ENCODE results near the gene THRA.

The THRA gene, protein sequence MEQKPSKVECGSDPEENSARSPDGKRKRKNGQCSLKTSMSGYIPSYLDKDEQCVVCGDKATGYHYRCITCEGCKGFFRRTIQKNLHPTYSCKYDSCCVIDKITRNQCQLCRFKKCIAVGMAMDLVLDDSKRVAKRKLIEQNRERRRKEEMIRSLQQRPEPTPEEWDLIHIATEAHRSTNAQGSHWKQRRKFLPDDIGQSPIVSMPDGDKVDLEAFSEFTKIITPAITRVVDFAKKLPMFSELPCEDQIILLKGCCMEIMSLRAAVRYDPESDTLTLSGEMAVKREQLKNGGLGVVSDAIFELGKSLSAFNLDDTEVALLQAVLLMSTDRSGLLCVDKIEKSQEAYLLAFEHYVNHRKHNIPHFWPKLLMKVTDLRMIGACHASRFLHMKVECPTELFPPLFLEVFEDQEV

DNA sequence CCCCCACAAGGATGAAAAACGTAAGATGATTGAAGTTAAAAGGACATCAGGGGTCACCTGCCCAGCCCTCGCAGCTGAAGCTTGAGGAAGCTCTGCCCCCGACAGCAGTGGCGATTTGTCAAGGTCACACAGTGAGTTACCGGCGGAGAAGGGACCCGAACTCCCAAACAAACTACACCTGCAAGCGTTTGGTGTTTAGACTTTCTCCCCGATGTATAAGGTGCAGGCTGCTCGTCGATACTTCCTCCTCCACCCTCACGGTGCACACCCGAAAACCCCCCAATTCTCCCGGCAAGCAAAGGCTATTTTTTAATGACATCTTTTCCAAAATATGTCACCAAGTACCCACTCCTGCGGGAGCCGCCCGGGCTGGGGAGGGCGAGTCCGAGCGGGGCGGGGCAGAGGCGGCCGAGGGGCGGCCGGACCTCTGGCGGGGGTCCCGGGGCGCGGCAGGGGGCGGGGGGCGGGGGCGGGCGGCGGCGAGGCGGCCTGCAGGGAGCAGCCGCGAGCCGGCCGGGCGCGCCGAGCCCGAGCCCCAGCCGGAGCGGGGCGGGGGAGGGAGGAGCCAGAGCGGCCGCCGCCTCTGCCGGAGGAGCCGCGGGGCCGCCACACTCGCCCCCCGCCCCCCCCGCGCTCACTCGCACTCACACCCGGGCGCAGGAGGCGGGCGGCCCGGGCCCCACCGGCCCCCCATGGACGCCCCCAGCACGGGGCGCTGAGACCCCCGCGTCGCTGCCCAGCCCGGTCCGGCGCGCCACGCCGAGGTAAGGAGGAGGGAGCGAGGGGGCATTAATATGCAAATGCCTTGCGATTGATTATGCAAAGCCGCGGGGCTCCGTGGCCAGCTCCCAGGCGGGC lies at the start of gene THRA:
THRA (plus strand) TSS at position 637 of the 858 bp plus-strand sequence. CDS start 11,524 bp downstream, outside the sequence.
- peak; percentile 74 for DNase-seq

DNA sequence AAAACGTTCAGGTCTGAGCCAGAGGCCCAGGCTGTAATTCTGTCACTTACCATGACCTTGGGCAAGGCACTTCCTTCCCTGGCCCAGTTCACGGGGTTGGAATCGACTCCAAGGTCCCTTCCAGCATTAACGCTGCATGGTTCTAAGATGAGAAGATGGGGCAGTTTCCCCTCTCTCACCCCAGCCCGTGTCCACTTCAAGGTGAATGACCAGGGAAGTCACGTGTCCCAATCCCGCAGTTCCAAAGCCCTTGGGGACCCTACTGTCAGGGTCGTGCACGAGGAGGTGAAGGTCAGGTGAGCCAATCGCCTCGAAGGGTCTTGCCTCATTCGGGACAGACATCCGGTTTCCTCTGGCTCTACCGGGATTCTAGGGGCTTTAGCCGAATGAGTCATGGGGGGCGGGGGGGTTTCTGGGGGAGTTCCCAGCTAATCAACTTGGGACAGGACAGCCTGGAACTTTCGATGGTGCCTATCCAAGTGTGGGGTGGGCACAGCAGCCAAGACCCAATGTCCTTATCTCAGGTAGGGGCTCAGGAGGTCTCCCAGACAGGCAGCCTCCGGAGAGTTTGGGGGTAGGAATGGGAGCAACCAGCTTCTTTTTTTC lies 48.3 kb upstream of the THRA start:
- no peak for DNase-seq

DNA sequence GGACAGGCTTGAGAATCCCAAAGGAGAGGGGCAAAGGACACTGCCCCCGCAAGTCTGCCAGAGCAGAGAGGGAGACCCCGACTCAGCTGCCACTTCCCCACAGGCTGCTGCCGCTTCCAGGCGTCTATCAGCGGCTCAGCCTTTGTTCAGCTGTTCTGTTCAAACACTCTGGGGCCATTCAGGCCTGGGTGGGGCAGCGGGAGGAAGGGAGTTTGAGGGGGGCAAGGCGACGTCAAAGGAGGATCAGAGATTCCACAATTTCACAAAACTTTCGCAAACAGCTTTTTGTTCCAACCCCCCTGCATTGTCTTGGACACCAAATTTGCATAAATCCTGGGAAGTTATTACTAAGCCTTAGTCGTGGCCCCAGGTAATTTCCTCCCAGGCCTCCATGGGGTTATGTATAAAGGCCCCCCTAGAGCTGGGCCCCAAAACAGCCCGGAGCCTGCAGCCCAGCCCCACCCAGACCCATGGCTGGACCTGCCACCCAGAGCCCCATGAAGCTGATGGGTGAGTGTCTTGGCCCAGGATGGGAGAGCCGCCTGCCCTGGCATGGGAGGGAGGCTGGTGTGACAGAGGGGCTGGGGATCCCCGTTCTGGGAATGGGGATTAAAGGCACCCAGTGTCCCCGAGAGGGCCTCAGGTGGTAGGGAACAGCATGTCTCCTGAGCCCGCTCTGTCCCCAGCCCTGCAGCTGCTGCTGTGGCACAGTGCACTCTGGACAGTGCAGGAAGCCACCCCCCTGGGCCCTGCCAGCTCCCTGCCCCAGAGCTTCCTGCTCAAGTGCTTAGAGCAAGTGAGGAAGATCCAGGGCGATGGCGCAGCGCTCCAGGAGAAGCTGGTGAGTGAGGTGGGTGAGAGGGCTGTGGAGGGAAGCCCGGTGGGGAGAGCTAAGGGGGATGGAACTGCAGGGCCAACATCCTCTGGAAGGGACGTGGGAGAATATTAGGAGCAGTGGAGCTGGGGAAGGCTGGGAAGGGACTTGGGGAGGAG lies 47.5 kb upstream of the THRA start, which contains the start of gene CSF3:
CSF3 (plus strand) TSS at position 436 of the 993 bp plus-strand sequence; CDS start at position 471, 35 bp downstream.
- no peak for DNase-seq

DNA sequence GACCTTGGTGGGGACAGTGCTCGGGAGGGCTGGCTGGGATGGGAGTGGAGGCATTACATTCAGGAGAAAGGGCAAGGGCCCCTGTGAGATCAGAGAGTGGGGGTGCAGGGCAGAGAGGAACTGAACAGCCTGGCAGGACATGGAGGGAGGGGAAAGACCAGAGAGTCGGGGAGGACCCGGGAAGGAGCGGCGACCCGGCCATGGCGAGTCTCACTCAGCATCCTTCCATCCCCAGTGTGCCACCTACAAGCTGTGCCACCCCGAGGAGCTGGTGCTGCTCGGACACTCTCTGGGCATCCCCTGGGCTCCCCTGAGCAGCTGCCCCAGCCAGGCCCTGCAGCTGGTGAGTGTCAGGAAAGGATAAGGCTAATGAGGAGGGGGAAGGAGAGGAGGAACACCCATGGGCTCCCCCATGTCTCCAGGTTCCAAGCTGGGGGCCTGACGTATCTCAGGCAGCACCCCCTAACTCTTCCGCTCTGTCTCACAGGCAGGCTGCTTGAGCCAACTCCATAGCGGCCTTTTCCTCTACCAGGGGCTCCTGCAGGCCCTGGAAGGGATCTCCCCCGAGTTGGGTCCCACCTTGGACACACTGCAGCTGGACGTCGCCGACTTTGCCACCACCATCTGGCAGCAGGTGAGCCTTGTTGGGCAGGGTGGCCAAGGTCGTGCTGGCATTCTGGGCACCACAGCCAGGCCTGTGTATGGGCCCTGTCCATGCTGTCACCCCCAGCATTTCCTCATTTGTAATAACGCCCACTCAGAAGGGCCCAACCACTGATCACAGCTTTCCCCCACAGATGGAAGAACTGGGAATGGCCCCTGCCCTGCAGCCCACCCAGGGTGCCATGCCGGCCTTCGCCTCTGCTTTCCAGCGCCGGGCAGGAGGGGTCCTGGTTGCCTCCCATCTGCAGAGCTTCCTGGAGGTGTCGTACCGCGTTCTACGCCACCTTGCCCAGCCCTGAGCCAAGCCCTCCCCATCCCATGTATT lies 46.5 kb upstream of the THRA start:
- no peak for DNase-seq

DNA sequence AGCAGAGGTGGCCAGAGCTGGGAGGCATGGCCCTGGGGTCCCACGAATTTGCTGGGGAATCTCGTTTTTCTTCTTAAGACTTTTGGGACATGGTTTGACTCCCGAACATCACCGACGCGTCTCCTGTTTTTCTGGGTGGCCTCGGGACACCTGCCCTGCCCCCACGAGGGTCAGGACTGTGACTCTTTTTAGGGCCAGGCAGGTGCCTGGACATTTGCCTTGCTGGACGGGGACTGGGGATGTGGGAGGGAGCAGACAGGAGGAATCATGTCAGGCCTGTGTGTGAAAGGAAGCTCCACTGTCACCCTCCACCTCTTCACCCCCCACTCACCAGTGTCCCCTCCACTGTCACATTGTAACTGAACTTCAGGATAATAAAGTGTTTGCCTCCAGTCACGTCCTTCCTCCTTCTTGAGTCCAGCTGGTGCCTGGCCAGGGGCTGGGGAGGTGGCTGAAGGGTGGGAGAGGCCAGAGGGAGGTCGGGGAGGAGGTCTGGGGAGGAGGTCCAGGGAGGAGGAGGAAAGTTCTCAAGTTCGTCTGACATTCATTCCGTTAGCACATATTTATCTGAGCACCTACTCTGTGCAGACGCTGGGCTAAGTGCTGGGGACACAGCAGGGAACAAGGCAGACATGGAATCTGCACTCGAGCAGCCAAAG lies 45.2 kb upstream of the THRA start:
- no peak for DNase-seq

DNA sequence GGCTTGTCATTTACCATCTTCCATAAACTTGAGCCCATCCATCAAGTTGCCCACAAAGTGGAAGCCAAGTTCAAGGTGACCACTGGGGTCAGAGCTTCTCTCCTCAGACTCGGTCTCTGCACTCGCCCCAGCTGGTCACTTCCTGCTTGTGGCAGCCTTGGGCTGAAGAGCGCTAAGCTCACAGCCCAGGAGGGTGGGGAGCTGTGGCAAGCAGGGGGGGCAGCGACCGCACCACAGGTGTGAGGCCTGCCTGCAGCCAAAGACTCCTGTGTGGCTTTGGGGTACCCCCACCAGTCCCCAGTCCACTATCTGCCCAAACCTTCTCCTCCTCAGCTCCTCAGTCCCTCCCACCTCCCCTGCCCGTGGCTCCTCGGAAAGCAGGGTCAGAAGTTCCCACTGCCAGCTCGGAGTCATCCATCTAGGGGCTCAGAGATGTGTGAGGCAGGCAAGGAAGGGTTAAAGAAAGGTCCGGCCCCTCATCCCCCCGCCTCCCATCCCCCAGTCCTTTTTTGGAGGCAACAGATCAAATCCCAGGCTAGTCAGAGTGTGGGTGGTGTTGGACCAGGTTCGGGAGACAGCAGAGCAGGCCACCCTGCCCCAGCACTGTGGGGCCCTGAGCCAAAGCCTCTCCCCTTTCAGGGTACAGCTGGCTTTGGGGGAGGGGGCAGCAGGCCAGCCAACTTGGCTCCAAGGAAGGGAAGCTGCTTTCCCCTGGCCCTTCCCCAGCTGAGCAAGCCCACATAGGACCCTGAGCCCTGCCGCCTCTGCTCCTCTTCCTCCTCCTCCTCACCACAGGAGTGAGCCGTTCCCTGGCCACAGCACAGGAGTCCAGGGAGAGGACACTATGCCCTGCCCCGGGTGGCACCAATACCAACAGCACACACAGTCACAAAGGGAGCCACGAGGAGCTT lies 44.3 kb upstream of the THRA start:
- no peak for DNase-seq

DNA sequence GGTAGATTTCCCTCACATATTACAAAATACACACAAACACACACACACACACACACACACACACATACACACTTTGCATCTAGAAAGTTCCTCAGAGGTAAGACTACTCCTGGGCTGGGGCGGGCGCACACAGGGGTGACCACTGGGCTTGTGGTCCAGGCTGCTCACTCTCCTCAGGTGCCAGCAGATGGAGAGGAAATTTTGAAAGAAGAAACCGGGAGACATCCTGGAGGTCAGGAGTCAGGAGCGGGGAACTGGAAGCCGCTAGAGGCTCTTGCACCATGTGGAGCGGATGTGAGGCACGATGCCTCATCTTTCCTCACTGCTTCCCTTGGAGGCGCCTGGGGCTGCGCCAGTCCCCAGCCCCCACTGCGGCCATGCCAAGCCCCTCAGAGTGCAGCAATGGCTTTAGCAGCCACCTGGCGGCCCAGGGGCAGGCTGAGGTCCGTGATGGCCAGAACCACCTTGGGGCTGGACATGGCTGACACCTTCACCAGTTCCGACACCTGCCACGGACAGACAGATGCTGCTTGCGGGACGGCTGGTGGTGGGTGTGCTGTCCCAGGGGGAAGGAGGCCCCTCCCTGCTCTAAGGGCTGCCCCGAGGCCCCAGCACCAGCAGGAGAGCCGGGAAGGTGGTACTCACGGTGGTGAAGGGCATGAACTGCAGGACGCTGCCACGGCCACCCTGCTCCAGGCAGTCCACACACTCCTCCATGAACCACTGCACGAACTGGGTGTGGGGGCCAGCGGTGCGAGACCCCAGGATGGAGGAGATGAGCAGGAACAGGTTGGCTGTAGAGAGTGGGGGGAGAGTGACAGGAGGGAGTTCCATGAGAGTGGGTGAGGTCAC lies 43.4 kb upstream of the THRA start:
- DNase-seq: no peak

DNA sequence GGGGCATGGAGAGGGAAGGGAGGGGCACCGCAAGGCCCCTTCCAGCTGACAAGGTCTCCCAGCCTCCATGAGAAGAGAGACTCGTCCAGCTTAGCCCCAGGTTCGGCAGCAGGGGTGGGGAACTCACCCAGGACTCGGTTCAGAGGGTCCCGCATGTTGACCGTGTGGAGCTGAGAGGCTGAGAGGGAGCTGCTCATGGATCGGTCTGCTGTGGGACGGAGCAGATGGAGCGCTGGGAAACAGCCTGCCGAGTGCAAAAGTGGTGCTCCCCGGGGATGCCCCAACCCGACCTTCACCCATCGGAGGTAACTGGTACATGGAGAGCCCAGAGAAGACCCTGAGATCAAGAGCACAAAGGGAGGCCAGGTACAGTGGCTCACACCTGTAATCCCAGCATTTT lies 42.6 kb upstream of the THRA start:
- no peak for DNase-seq

DNA sequence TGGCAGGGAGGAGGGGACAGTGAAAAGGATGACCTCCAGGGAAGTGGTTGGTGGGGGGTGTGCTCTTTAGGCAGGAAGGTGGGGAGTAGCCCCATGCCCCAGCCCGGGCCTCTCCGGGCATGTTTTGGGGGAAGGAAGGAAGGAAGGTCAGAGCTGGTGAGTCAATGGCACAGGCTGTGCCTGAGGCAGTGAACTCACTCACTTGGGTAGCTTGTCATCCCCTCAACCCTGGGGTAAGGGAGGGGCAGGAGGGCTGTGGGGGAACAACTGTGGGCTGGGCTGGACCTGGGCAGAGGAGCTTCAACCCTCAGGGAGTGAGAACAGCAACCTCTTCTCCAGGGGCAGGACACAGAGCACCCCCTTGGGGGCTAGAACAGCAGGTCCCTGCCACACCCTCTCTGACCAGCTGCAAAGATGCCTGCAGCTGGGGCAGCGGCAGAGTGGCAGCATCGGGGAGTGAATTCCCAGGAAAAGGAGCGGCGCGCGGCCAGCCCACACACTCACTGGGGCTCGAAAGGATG lies 41.3 kb upstream of the THRA start:
- DNase-seq: no peak

DNA sequence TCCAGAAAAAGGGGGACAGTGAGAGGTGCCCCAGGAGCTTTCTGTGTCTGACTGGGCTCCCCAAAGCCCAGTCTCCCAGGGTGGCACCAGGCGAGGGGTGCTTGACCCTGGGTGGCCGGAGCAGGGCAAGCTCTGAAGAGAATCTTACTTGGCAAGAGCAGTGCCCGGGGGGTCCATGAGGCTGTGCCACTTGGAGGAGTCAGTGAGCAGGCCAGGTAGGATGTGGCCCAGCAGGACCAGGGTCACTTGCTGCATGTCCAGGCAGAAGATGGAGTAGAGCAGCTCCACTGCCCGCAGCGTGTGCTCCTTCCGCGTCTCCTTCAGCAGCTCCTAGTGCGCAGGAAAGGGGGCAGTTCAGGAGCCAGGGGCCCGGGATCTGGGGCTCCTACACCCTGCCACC lies 40.3 kb upstream of the THRA start:
- DNase-seq: no peak

DNA sequence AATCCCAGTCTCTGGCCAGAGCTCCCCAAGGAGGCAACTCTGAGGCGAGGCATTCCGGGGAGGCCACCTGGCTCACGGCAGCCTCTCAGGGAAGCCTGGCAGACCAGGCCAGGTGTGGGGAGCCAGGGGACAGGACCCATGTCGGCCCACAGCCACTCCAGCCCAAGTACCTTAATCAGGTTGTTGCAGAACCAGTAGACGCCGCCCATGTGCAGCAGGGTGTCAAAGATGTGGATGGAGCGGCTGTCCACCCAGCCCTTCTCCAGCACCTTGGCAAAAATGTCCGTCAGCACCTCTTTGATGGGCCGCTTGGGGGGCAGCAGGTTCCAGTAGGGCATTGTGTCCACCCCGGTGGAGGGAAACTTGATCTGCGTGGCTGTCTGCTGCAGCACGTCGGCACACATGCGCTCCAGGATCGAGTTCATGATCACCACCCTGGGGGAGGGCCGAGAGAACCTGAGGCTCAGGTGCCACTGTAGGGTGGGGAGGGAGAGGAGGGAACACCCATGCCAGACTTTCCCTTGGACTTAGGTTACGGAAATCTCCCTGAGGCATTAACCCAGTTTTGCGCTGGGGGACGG lies 39.7 kb upstream of the THRA start:
- DNase-seq: no peak

DNA sequence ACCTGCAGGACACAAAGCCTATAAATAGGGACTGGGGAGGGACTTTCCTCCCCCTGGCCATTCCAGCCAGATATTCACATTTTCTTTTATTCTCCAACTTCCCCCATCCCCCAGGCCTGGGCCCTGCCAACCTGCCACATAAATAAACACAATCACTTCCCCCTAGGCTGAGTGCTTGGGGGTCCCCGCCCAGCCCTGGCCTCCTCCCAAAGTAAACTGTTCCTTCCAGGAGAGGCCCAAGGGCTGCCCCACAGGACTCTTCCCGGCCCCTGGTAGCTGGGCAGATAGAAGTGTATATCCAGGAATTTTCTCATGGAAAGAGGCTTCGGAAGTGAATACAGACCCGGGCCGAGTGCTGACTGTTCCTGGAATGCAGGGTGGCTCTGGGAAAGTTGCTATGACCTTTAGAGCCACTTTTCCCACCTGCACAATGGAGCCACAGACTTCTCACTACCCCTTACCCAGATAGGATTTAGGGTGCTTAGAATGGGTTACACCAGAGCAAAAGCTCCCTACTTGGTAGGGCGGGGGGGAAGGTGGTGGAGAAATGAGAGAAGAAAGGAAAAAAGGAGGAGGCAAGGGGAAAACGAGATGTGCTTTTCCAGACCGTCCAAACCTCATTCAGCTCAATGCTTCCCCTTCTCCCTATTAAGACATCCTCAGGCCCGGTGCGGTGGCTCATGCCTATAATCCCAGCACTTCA lies 39.0 kb upstream of the THRA start:
- DNase-seq: no peak

DNA sequence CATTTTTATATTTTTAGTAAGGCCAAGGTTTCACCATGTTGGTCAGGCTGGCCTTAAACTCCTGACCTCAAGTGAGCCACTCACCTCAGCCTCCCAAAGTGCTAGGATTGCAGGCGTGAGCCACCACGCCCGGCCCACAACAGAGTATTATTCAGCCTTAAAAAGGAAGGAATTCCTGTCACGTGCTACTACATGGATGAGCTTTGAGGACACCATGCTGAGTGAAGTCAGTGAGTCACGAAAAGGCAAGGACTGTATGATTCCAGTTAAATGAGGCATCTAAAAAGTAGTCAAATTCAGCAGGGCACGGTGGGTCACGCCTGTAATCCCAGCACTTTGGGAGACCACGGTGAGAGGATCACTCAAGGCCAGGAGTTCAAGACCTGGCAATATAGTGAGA lies 37.9 kb upstream of the THRA start:
- no peak for DNase-seq

DNA sequence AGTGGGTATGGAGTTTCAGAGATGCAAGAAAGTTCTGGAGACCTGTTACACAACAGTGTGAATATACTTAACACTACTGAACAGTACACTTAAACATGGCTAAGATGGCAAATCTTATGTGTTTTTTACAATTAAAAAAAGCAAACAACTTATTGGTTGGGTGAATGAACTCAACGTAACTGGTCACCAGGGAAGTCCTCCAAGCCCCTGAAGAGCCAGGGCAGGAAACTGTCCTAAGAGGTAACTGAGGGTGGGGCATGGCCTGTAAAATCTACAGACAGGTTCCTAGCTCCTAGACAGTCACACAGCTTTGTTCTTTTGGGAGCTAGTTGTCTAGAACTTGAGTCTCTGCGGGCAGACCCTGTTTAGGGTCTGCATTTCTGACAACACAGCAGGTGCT lies 37.2 kb upstream of the THRA start:
- DNase-seq: no peak

DNA sequence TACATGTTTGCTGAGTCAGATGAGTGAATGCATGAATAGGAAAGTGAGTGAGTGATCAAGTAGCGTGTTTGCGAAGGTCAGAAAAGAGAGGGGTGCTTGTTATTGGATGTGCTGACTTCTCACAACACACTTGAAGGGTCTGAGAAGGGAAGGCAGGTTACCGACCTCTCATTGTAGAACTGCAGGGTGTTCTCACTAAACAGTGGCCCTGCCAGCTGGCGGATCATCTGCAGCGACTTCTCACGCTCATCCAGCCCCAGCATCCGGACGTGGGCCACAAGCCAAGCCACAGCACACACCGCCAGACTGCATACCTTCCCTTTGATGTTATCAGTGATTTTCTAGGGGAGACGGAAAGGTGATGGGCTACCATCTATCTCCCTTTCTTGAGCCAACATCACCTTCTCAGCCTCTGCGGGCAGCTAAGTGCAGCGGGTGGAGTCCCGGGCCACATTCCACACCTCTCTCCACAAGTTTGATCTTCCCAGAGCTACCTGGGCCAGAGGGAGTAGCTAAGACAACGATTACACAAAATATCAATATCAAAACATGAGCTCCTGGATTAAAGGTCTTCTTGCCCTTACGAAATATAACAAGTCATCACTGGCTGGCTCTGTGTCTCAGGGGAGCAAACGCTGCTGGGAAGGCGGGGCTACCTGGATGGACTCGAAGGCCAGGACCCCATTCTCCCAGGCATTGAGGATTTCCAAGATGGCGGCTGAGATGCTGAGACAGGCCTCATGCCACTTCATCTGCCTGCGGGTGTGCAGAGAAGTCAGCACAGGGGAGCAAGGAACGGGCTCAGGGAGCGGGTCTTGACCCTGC lies 36.6 kb upstream of the THRA start:
- DNase-seq: peak; percentile 46
